Esophagus muscularis mucosa (tissue), 3 donors: ENCODE measurements around the gene NRCAM.

ENCODE experiments used
- POLR2A ChIP-seq: fragments of 450-650 bp; IDR thresholded peaks from one replicate; pipeline ENCODE4 v1.6.1; 2017; ENCODE audit warnings: antibody characterized with exemption, moderate library complexity, mild to moderate bottlenecking, low read depth
- POLR2AphosphoS5 ChIP-seq, 2 donors: sonication (generic); formaldehyde crosslinking; IDR thresholded peaks; one replicate each; pipeline ENCODE4 v1.6.1; 2017; ENCODE audit warnings: antibody characterized with exemption in 2 of 2
- TF ChIP-seq, protein P1 (sequence below), 3 experiments: fragments of 200-600 bp in 2 of 3; fragments of 450-650 bp in 1 of 3; sonication (generic) in 2 of 3; IDR thresholded peaks; one replicate each; pipeline ENCODE4 v1.5.1; 2017 to 2019; ENCODE audit warnings: antibody characterized with exemption in 3 of 3, mild to moderate bottlenecking in 2 of 3, moderate library complexity in 1 of 3

DNA sequence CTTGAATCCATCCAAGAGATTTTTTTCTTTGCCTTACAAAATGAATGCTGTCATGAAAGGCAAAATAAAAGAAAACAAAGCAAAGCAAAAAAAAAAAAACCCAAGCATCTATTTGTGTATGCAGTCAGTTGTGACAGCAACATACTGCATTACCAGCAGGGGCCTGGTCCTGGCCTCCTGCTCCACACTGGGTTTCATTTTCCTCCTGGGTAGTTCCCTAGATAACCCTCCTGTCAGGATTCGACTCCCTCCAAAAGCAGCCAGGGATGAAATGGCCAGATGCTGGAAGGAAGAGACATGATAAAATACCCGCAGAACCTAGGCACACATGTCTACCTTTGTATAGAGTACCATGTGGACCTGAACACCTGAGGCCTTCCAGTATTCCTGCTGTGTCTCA is 148.6 kb downstream of the NRCAM start:
- TF ChIP-seq, protein P1, sequence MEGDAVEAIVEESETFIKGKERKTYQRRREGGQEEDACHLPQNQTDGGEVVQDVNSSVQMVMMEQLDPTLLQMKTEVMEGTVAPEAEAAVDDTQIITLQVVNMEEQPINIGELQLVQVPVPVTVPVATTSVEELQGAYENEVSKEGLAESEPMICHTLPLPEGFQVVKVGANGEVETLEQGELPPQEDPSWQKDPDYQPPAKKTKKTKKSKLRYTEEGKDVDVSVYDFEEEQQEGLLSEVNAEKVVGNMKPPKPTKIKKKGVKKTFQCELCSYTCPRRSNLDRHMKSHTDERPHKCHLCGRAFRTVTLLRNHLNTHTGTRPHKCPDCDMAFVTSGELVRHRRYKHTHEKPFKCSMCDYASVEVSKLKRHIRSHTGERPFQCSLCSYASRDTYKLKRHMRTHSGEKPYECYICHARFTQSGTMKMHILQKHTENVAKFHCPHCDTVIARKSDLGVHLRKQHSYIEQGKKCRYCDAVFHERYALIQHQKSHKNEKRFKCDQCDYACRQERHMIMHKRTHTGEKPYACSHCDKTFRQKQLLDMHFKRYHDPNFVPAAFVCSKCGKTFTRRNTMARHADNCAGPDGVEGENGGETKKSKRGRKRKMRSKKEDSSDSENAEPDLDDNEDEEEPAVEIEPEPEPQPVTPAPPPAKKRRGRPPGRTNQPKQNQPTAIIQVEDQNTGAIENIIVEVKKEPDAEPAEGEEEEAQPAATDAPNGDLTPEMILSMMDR (IDR thresholded peaks at IDR 0.05): no peak
- TF ChIP-seq POLR2A (no peak), POLR2AphosphoS5 (IDR thresholded peaks at IDR 0.05) (no peak)
